C4-2B (cell line): ENCODE measurements around the gene ZNF91.

ENCODE experiments used
- ZFX ChIP-seq: fragments of 450-650 bp; IDR thresholded peaks from 2 replicates; pipeline ENCODE4 v1.6.1; 2017
- TF ChIP-seq, protein P1 (sequence below): fragments of 450-650 bp; conservative IDR thresholded peaks from 2 replicates; pipeline ENCODE4 v1.5.1; 2017; ENCODE audit warnings: mild to moderate bottlenecking

DNA sequence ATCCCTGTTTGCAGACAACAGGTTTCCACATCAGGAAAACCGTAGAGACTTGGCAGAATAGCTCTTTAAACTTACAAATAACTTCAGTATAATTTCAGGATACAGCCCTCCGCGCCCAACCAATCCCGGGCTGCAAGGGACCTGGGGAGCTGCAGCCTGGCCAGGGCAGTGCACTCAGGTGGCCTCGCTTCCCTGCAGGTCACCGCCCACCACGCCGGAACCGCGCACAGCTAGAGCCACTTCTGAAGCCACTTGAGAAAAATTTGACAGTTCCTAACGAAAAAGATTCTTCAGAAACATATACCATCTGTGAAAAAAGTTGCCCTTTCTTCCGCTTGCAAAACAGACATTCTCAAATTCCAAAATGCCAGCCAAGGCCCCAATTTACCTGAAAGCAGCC is 11.1 kb downstream of the ZNF91 start:
- TF ChIP-seq, protein P1, sequence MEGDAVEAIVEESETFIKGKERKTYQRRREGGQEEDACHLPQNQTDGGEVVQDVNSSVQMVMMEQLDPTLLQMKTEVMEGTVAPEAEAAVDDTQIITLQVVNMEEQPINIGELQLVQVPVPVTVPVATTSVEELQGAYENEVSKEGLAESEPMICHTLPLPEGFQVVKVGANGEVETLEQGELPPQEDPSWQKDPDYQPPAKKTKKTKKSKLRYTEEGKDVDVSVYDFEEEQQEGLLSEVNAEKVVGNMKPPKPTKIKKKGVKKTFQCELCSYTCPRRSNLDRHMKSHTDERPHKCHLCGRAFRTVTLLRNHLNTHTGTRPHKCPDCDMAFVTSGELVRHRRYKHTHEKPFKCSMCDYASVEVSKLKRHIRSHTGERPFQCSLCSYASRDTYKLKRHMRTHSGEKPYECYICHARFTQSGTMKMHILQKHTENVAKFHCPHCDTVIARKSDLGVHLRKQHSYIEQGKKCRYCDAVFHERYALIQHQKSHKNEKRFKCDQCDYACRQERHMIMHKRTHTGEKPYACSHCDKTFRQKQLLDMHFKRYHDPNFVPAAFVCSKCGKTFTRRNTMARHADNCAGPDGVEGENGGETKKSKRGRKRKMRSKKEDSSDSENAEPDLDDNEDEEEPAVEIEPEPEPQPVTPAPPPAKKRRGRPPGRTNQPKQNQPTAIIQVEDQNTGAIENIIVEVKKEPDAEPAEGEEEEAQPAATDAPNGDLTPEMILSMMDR, result no peak
- no peak for TF ChIP-seq ZFX
